HL-60 (cell line): ENCODE results near the gene FAM53A.

Experiments
- POLR2AphosphoS5 ChIP-seq: IDR thresholded peaks from 2 replicates; pipeline ENCODE4 v1.6.1; 2012; ENCODE audit warnings: low read depth
- SPI1 ChIP-seq: IDR thresholded peaks from 2 replicates; pipeline ENCODE4 v1.6.1; 2012; ENCODE audit warnings: low read depth, mild to moderate bottlenecking, borderline replicate concordance

DNA sequence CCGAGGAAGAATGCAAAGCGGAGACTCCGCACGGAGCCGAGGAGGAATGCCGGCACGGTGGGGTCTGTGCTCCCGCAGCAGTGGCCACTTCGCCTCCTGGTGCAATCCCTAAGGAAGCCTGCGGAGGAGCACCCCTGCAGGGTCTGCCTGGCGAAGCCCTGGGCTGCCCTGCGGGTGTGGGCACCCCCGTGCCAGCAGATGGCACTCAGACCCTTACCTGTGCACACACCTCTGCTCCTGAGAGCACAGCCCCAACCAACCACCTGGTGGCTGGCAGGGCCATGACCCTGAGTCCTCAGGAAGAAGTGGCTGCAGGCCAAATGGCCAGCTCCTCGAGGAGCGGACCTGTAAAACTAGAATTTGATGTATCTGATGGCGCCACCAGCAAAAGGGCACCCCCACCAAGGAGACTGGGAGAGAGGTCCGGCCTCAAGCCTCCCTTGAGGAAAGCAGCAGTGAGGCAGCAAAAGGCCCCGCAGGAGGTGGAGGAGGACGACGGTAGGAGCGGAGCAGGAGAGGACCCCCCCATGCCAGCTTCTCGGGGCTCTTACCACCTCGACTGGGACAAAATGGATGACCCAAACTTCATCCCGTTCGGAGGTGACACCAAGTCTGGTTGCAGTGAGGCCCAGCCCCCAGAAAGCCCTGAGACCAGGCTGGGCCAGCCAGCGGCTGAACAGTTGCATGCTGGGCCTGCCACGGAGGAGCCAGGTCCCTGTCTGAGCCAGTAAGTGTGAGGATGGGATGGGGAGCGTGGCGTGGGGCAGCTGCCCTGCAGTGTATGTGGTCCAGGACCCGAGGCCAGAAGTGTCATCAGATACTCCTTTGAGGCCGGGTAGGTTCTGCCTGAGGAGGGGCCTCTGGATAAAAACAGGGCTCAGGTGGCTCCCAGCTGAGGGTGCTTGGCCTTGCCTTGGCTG, 44.2 kb upstream of the FAM53A start:
- no peak for TF ChIP-seq SPI1
- 0 out of 2 replicates have a peak, but pooled peaks have one; percentile 2 for TF ChIP-seq POLR2AphosphoS5
